Stimulated activated CD8-positive, alpha-beta memory T cell treated with anti-CD3 and anti-CD28 coated beads, Interleukin-7, amount 100 ng/mL, for 1 hour (primary cell): ENCODE results near the gene PTGDR.

Experiments used
- DNase-seq, 2 donors: peaks; one replicate each; pipeline ENCODE4 v3.0.0-alpha.2; 2020; ENCODE audit warnings: low read depth in 2 of 2

PTGDR gene, protein sequence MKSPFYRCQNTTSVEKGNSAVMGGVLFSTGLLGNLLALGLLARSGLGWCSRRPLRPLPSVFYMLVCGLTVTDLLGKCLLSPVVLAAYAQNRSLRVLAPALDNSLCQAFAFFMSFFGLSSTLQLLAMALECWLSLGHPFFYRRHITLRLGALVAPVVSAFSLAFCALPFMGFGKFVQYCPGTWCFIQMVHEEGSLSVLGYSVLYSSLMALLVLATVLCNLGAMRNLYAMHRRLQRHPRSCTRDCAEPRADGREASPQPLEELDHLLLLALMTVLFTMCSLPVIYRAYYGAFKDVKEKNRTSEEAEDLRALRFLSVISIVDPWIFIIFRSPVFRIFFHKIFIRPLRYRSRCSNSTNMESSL

DNA sequence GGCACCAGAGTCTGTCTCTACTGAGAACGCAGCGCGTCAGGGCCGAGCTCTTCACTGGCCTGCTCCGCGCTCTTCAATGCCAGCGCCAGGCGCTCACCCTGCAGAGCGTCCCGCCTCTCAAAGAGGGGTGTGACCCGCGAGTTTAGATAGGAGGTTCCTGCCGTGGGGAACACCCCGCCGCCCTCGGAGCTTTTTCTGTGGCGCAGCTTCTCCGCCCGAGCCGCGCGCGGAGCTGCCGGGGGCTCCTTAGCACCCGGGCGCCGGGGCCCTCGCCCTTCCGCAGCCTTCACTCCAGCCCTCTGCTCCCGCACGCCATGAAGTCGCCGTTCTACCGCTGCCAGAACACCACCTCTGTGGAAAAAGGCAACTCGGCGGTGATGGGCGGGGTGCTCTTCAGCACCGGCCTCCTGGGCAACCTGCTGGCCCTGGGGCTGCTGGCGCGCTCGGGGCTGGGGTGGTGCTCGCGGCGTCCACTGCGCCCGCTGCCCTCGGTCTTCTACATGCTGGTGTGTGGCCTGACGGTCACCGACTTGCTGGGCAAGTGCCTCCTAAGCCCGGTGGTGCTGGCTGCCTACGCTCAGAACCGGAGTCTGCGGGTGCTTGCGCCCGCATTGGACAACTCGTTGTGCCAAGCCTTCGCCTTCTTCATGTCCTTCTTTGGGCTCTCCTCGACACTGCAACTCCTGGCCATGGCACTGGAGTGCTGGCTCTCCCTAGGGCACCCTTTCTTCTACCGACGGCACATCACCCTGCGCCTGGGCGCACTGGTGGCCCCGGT lies at the start of gene PTGDR:
PTGDR (plus strand) TSS at position 198 of the 778 bp plus-strand sequence; CDS start at position 315, 117 bp downstream.
- no peak for DNase-seq

GRCh38 chr14:52219488-52220084 lies 47.9 kb upstream of the PTGDR start:
- DNase-seq = no peak

DNA sequence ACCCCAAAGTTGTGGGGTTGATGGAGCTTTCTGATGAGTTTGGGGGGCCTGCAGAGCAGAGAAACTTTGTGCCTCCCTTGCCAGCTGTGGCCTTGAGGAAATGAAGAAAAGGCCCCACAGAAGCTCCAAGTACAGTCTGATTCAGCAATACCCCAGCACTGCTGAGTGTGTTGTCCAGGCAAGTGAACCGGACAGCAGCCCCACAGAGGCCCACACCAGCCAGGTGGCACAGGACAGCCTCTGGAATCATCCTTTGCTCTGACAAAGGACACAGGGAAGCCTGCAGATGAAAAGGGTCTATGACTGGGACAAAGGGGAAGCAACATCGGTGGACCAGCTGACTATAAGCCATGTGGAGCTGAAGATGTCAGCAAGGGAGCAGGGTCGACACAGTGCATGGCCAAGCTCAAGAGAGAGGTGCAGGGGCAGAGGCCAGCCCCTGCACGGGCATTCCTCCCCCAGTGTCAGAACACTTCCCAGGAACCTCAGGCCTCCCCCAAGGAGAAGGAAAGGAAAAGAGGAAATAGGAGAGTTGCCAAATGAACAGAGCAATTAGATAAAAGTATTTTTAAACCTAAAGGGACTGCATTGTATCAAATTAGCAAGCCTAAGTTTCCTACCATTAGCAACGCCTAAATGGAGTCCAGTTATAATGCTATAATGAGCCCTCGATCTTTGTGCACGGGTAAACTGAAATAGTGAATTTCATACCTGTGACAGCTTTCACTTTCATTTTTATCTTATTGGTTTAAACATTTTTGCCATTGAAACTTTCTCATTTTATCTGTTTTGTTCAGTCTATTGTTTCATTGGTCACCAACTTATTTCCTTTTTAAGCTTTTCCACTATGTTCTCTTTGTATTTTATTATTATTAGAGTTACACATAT lies 46.3 kb upstream of the PTGDR start:
- no peak for DNase-seq

- no peak for DNase-seq
Measured at GRCh38 chr14:52222901-52223300, 44.6 kb upstream of the PTGDR start.

GRCh38 chr14:52227619-52228222 lies 39.8 kb upstream of the PTGDR start:
- no peak for DNase-seq

DNA sequence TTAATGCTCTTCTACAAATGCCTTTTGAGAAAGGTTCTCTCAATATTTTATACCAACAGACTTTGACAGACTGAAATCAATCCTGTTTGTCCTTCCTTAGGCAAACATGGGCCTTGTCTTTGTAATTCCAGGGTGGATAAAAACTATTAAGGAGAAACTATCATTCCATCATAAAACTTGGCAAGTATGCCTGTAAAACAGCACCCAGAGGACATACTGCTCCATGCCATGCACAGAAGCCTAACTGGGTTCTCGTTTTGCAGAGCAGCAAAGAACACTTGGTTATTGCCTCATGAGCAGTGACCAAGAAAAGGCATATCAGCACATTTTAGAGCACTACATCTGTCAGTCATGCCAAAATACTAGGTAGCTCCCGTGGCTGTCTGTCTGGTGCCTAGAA lies 33.8 kb upstream of the PTGDR start:
- DNase-seq = no peak

DNA sequence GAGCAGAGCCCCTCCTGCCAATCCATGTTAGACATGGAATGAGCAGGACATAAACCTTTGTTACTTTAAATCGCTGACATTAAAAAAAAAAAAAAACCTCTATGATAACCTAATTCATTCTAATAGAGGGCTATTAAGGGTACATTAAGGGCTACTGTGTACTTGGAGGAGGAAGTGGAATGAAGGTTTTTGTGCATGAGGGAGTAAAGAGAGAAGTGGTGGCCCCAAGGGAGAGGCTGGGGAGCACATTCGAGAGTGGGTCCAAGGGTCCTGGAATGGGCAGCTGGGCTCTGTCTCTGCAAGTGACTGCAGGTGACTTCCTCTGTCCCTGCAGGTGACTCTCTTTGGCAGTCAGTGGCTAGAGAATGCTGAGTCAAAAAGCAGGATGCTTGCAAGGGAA lies 32.1 kb upstream of the PTGDR start:
- DNase-seq = no peak

- DNase-seq = no peak
Measured at GRCh38 chr14:52235866-52236510, 31.5 kb upstream of the PTGDR start.

DNA sequence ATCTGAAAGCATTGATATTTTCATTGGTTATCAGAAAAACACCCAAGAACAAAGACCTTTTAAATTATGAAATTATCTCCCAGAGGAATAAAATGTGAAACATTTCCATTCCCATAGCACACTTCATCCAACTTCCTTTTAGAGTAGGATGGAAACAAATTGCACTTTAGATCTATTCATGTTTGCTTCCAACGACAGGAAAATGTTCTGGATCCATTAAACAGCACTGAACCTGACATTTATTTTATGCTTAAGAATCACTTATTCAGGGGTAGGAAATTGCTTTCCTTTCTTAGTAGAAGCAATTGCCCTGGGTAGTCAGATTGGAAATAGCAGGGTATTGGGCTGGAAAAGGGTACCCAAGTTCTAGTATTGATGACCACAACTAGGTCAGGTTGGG lies 28.8 kb upstream of the PTGDR start:
- DNase-seq = no peak

GRCh38 chr14:52240623-52241022 lies 26.9 kb upstream of the PTGDR start:
- DNase-seq = no peak

- DNase-seq = no peak
Measured at GRCh38 chr14:52241087-52241793, 26.3 kb upstream of the PTGDR start.

DNA sequence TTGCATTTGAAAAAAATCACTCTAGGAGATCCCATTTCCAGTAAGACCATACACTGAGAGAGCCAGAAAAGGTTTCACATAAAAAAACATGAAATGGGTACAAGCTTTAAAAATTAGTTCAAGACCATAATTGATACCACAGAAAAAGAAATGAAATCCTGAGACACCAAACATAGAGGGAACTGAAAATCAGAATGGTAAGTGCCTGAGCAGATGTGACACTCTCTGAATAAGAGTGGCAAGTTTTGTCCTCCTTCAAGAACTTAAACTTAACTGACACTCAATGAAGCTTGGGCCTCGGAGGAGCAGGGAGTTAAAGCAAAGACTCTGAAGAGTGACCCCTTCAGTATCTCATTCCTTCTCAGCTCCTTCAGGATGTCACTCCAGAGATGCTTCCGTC lies 23.2 kb upstream of the PTGDR start:
- DNase-seq = no peak

DNA sequence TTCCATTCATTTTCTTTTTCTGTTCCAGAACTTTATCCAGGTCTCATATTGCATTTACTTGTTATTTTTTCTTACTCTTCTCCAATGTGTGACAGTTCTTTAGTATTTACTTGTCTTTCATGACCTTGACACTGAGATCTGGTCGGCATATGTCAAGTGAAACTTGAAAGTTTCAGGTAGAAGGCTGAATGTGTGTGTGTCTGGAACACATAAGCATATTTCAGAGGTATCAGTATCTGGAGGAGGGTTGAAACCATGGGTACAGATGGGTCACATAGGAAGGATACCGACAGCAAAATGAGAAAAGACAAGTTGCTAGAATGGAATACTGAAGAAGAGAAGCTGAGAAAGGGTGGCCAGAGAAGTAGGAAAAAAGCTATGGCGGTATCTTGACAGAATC lies 22.5 kb upstream of the PTGDR start:
- no peak for DNase-seq

GRCh38 chr14:52248057-52248456 lies 19.4 kb upstream of the PTGDR start:
- no peak for DNase-seq

DNA sequence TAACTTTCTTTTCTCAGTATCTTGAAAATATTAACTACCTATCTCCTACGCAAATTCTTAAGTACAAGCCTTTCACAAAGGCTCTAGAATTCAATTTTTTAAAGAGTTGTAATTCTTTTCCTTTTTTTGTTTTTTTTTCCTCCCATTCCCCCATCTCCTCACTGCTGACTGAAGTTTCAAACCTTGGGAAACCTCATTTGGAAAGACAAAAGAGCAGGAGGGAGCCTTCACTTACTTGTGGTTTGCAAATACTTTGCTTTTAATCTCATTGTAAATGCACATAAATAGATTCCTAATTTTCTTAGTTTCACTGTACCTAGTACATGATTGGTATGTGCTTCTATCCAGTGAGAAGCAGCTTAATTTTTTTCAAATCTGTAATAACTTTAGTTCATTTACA lies 15.8 kb upstream of the PTGDR start:
- no peak for DNase-seq

GRCh38 chr14:52253503-52253902 lies 14.0 kb upstream of the PTGDR start:
- DNase-seq = no peak

DNA sequence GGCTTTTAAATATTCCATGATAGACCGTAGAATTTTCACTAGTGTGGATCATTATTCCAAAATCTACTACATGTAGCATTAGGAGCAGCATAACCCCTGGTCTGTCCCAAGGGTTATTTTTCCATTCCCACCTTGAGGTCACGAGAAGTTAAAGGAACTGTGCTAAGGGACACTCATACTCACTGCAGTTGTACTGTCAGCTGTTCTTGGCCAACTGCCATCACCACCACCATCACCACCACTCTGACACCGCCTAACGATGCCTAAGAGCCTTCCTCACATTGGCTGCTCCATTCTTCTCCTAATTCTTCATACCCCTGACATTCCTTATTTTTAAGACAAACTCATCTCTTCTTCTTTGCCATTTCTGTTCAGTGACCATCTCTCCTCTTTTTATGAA lies 13.4 kb upstream of the PTGDR start:
- DNase-seq = no peak

GRCh38 chr14:52258783-52259182 lies 8.7 kb upstream of the PTGDR start:
- no peak for DNase-seq

GRCh38 chr14:52259434-52259833 lies 8.1 kb upstream of the PTGDR start:
- no peak for DNase-seq

DNA sequence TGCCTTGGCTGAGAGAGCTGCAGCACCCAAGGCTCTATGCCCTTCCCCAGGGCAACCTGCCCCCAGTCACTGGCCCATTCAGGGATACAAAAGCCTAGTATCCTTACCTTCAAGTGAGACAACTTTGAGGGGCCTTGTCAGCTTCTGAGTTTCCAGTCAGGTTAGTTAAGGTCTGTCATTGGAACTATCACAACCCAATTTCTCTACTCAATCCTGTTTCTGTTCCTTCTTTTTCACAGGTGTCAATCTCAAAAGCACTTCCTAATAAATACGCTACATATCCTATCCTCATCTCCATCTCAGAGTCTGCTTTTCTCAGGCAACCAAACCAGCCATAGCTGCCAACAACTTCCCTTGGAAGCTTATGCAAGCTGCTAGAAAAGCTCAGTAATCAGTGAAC lies 4.9 kb upstream of the PTGDR start:
- no peak for DNase-seq
